ACC112 (cell line): ENCODE data around the gene PPM1N.
A peak's percentile ranks its signal among the peaks of the same experiment; 100 is the strongest.

Experiments
- H2AFZ ChIP-seq: fragments of 200-600 bp; sonication (generic); one replicate; pipeline ENCODE4 v1.6.0; 2017; ENCODE audit warnings: antibody characterized with exemption, low read length; ENCODE audit not compliant: unreplicated experiment
- H3K27ac ChIP-seq: fragments of 200-600 bp; sonication (generic); 2 replicates; pipeline ENCODE4 v1.5.1; 2014; ENCODE audit warnings: low read depth, mild to moderate bottlenecking, antibody characterized with exemption, low read length, moderate library complexity
- H3K27me3 ChIP-seq: fragments of 200-600 bp; sonication (generic); 2 replicates; pipeline ENCODE4 v1.6.1; 2014; ENCODE audit warnings: mild to moderate bottlenecking, antibody characterized with exemption, low read length, moderate library complexity, mixed read lengths; ENCODE audit not compliant: insufficient read depth
- H3K36me3 ChIP-seq: fragments of 200-600 bp; sonication (generic); 2 replicates; pipeline ENCODE4 v1.6.1; 2016; ENCODE audit warnings: mild to moderate bottlenecking, antibody characterized with exemption, low read length, moderate library complexity, mixed read lengths; ENCODE audit not compliant: insufficient read depth
- H3K4me1 ChIP-seq: fragments of 200-600 bp; sonication (generic); one replicate; pipeline ENCODE4 v1.6.1; 2016; ENCODE audit warnings: low read length, mixed read lengths; ENCODE audit not compliant: insufficient read depth, unreplicated experiment, control insufficient read depth
- H3K4me3 ChIP-seq: fragments of 200-600 bp; sonication (generic); 2 replicates; pipeline ENCODE4 v1.5.1; 2014; ENCODE audit warnings: mild to moderate bottlenecking, low read depth, low read length
- H3K79me2 ChIP-seq: fragments of 200-600 bp; sonication (generic); one replicate; pipeline ENCODE4 v1.6.0; 2016; ENCODE audit warnings: low read length; ENCODE audit not compliant: control insufficient read depth, unreplicated experiment, insufficient read depth

Gene PPM1N

DNA sequence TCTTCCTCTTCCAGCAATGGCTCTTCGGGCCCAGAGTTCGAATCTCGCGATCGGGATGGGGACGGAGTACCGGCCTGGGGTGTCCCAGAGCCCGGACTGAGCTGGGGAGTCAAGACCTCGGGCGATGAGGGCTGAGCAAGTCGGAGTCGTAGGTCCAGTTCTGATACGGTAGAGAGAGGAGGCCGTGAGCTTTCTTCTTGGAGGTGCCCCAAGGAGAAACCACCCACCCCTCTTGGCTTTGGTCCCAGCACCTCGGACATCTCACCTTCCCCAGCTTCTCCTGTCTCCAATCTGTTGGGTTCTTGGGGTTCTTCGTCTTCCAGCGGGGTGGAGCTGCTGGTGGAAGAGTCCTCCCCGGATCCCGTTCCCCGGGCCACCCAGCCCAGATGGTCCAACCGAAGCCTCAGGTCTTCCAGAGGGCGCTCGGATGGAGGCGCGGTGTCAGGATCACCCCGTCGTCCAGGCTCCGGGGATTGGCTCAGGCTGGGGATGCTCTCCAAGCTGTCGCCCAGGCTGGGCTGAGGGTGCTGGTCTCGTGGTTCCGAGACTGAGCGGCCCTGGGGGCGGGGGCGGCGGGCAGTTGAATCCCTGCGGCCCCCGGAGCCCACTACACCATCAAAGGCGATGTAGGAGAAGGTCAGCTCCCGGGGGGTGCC is 3.9 kb upstream of the PPM1N start:
- no peaks in the 10 kb centered on the region for H3K79me2 ChIP-seq
- H3K4me1 ChIP-seq: peaks cover 3% of the 10 kb centered on the region
- no peak overlapping the region for H2AFZ ChIP-seq
- H3K36me3 ChIP-seq: no peaks in the 10 kb centered on the region
- H3K4me3 ChIP-seq: no peak overlapping the region
- no peak overlapping the region for H3K27ac ChIP-seq
- H3K27me3 ChIP-seq: no peaks in the 10 kb centered on the region

- Histone ChIP-seq H3K36me3 (no peaks in the 10 kb centered on the region), H3K4me1 (peaks cover 3% of the 10 kb centered on the region), H3K27me3 (no peaks in the 10 kb centered on the region), H2AFZ (no peak overlapping the region), H3K27ac (no peak overlapping the region), H3K79me2 (no peaks in the 10 kb centered on the region), H3K4me3 (no peak overlapping the region)
Measured at GRCh38 chr19:45495178-45495577, 3.1 kb upstream of the PPM1N start.

DNA sequence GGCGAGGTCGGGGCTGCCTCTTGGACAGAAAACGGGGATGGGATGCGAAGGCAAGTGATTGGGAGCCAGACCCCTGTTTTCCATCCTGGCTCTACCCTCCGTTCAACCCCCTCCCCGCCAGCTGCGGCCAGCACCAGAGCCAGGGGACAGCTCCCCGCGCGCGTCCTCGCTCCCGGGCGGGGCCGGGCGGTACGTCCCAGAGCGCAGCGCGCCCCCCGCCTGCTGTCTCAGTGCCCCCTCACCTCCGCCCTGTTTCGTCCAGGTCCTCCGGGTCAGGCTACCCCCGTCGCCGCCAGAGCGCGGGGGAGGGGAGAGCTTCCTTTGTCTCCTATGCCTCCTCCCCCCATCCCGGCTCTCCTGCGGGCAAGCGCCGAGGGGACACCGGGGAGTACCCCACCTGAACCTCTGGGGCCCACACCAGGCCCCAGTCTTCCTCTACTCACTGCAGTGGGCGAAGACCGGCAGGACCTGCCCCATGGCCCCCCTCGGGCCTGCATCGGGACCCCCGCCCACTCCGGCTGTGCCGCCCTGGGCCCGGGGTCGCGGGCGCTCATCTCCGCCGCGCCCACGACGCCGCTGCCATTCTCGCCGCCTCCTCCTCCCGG is 1.8 kb upstream of the PPM1N start:
- no peaks in the 10 kb centered on the region for H3K79me2 ChIP-seq
- H3K27ac ChIP-seq: no peak overlapping the region
- H3K4me1 ChIP-seq: peaks cover 3% of the 10 kb centered on the region
- H3K4me3 ChIP-seq: peak overlapping the region; percentile 77
- H2AFZ ChIP-seq: peak overlapping the region; percentile 85
- H3K36me3 ChIP-seq: no peaks in the 10 kb centered on the region
- no peaks in the 10 kb centered on the region for H3K27me3 ChIP-seq

DNA sequence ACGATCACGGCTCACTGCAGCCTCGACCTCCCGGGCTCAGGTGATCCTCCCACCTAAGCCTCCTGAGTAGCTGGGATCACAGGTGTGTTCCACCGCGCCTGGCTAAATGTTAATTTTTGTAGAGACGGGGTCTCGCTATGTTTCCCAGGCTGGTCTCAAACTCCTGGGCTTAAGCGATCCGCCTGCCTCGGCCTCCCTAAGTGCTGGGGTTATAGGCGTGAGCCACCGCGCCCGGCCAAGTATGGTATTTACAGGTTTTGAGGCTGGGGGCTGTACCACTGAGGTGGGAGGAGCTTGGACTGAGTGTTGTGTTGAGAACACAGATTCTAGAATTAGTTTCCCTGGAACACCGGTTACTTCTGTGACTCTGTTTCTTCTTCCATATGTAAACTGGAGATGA is 452 bp upstream of the PPM1N start:
- H3K27me3 ChIP-seq: no peaks in the 10 kb centered on the region
- no peak overlapping the region for H3K4me3 ChIP-seq
- peaks cover 3% of the 10 kb centered on the region for H3K4me1 ChIP-seq
- H3K36me3 ChIP-seq: no peaks in the 10 kb centered on the region
- H3K27ac ChIP-seq: no peak overlapping the region
- no peaks in the 10 kb centered on the region for H3K79me2 ChIP-seq
- H2AFZ ChIP-seq: no peak overlapping the region

DNA sequence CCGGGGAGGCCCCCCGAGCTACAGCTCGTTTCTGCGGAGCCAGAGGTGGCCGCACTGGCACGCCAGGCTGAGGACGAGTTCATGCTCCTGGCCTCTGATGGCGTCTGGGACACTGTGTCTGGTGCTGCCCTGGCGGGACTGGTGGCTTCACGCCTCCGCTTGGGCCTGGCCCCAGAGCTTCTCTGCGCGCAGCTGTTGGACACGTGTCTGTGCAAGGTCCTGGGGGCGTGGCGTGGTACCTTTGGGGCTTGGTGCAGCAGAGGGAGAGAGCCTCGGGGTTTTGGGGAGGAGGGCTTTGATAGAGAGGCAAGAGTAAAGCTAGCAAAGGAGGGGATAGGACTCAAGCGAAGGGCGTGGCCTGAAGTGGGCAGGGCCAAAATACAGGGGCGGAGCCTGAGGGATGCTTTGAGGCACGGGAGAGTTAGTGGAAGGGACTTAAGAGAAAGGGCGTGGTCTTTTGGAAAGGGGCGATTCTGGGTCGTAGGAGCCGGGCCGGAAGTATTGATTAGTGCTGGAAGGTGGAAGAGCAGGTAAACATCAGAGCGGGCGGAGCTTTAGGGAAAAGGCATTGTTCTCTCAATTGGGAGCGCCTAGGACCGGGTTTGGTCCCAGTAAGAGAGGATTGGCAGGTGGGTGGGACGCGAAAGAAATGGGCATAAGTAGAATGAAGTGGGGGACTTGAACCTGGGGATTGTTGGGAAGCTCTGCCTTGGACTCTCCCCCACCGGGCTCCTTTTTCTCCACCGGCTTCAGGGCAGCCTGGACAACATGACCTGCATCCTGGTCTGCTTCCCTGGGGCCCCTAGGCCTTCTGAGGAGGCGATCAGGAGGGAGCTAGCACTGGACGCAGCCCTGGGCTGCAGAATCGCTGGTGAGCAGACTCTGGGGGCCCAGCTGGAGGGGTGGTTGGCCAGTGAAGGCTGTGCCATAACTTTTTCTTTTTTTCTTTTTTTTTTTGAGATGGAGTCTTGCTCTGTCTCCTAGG is 1.2 kb downstream of the PPM1N start:
- Histone ChIP-seq H3K27me3 (no peaks in the 10 kb centered on the region), H3K36me3 (no peaks in the 10 kb centered on the region), H2AFZ (peak overlapping the region; percentile 43), H3K27ac (no peak overlapping the region), H3K4me1 (peaks cover 3% of the 10 kb centered on the region), H3K4me3 (peak overlapping the region; percentile 65), H3K79me2 (no peaks in the 10 kb centered on the region)

DNA sequence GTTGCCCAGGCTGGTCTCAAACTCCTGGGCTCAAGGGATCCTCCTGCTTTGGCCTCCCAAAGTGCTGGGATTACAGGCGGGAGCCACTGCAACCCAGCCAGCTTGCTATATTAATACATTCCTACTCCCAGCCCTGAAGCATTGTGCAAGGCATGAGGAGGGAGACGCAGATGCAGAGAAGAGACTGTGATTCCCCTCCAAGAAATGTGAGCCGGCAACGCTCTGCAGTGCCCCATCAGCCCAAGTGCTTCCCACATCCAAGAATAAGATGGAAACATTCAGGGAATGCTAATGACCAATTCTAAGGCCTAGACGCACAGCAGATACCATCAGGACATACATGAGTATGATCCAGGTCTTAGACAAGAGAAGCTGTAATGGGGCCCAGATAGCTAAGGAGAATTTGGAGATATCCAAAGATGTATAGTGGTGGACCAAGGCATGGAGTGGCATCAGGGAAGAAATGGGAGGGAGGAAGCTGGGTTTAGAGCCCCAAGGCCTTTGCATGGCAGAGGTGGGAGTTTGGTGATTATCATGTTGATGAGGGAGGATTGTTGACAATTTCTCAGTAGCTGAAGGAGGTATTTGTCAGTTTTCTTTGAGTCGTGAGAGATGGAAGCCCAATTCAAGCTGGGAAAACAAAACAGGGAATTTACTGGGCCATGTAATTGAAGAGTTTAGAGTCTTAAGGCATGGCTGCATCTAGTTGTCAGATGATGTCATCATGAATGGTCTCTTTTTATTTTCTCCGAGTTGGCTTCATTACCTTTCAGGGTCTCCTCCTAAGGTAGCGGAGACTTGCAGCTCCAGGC is 2.9 kb downstream of the PPM1N start:
- Histone ChIP-seq H3K27me3 (no peaks in the 10 kb centered on the region), H3K27ac (no peak overlapping the region), H3K4me1 (peaks cover 10% of the 10 kb centered on the region)

GRCh38 chr19:45501730-45502014 is 3.4 kb downstream of the PPM1N start:
- no peak overlapping the region for H3K27ac ChIP-seq
- H2AFZ ChIP-seq: no peak overlapping the region
- no peaks in the 10 kb centered on the region for H3K27me3 ChIP-seq
- no peaks in the 10 kb centered on the region for H3K36me3 ChIP-seq
- H3K4me3 ChIP-seq: no peak overlapping the region
- peaks cover 11% of the 10 kb centered on the region for H3K4me1 ChIP-seq
- no peaks in the 10 kb centered on the region for H3K79me2 ChIP-seq

More for the DNA sequence above, 2.9 kb downstream of the PPM1N start:
- Histone ChIP-seq H3K79me2 (no peaks in the 10 kb centered on the region), H3K36me3 (no peaks in the 10 kb centered on the region), H3K4me3 (no peak overlapping the region), H2AFZ (no peak overlapping the region)

- Histone ChIP-seq H3K79me2 (no peaks in the 10 kb centered on the region), H2AFZ (no peak overlapping the region), H3K4me3 (no peak overlapping the region), H3K27ac (no peak overlapping the region), H3K4me1 (peaks cover 11% of the 10 kb centered on the region), H3K36me3 (no peaks in the 10 kb centered on the region), H3K27me3 (no peaks in the 10 kb centered on the region)
Measured at GRCh38 chr19:45502111-45502510, 3.9 kb downstream of the PPM1N start.

DNA sequence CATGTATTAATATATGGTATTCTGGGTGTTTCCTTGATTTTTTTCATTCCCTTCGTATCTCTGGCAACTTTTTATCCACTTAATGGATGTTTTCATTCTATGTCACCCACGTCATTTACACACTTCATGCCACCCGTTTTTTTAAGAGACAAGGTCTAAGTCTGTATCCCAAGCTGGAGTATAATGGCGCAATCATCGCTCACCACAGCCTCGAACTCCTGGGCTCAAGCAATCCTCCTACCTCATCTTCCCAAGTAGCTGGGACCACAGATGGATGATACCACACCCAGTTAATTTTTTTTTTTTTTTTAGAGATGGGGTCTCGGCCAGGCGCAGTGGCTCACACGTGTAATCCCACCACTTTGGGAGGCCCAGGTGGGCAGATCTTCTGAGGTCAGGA is 5.7 kb downstream of the PPM1N start:
- Histone ChIP-seq H3K79me2 (peaks cover 17% of the 10 kb centered on the region), H3K27me3 (no peaks in the 10 kb centered on the region), H3K27ac (no peak overlapping the region), H3K4me1 (peaks cover 8% of the 10 kb centered on the region), H3K4me3 (no peak overlapping the region), H3K36me3 (no peaks in the 10 kb centered on the region), H2AFZ (no peak overlapping the region)
